Psoas muscle (tissue), 8 donors: ENCODE data around the gene PRAMEF26. TPM values are rescaled to one million over a fixed set of nuclear protein-coding genes. Genes with fewer than 3 reads are reported as not detected.
"Not testable (repeated sequence)": the region's sequence is repeated elsewhere in the genome, so short reads cannot be mapped to it uniquely, and the experiment has no call there.

Experiments
- ATAC-seq, 4 donors: fragments of 200-7000 bp; cut with Tn5 transposase; one replicate each; pipeline ENCODE4 v1.9.1; 2020; ENCODE audit warnings: moderate library complexity in 3 of 4, mild to moderate bottlenecking in 2 of 4
- DNase-seq, 2 donors: peaks; one replicate each; pipeline ENCODE4 v3.0.0-alpha.2; 2020
- H3K27ac ChIP-seq: fragments of 200-600 bp; one replicate; pipeline ENCODE4 v1.8.0; 2022
- H3K27me3 ChIP-seq, 3 donors: fragments of 200-600 bp in 1 of 3; one replicate each; pipeline versions ENCODE4 v1.6.1 to v1.8.0; 2013 to 2022; ENCODE audit warnings: low read length in 2 of 3, mild to moderate bottlenecking in 2 of 3, moderate library complexity in 1 of 3; ENCODE audit not compliant: insufficient read depth in 3 of 3
- H3K36me3 ChIP-seq, 2 donors: fragments of 200-600 bp in 1 of 2; one replicate each; pipeline versions ENCODE4 v1.6.1 to v1.8.0; 2013 to 2022; ENCODE audit warnings: low read depth in 1 of 2, mild to moderate bottlenecking in 1 of 2, moderate library complexity in 1 of 2; ENCODE audit not compliant: insufficient read depth in 1 of 2
- H3K4me1 ChIP-seq: fragments of 200-600 bp; one replicate; pipeline ENCODE4 v1.8.0; 2022
- H3K4me3 ChIP-seq: fragments of 200-600 bp; one replicate; pipeline ENCODE4 v1.8.0; 2022; ENCODE audit warnings: mild to moderate bottlenecking
- H3K9me3 ChIP-seq: fragments of 200-600 bp; one replicate; pipeline ENCODE4 v1.8.0; 2022
- WGBS, 3 donors: extraction: QIAGEN DNeasy Blood & Tissue Kit; methylation state at CpG; one replicate each; pipeline versions ENCODE4 v1.1.6 to v1.1.7; 2013; 5-methylcytosine and 5-hydroxymethylcytosine counted together
- intact Hi-C, 2 donors: fragments of 100-400 bp; cut with DNase I; formaldehyde crosslinking; loops; one replicate each; pipeline versions ENCODE4 v1.11.0 to v1.14.2; 2022
- long read RNA-seq, 2 donors: library from polyadenylated mRNA; unstranded; transcript quantifications; one replicate each; pipeline ENCODE4 v2.0.0, GENCODE V29; 2021
- polyA plus RNA-seq, 3 donors: library from polyadenylated mRNA; stranded (reverse); fragments of 200-250 nt; gene quantifications; one replicate each; pipeline ENCODE4 v1.2.3, GENCODE V29; 2013
- total RNA-seq, 4 donors: library from RNA; stranded (reverse); fragmentation: NEBNext Ultra II Directional in 2 of 4; extraction: Animal tissue kit (Norgen Biotek cat#: 25700) in 2 of 4; gene quantifications; one replicate each; pipeline versions ENCODE4 v1.2.1 to v1.2.4, GENCODE V29; 2021 to 2023
- donor health status: healthy with polysubstance abuse.
- donor health status: DM: no; HTN: no; CAD: no; lungs with moderate emphysema.
- donor health status: Bipolar disorder and iron deficiency.
- donor health status: healthy.
- donor health status: DM: yes; HTN: yes; CAD: no.
- donor health status: DM: no; HTN: no; CAD: no.
- donor health status: DM: no; HTN: no; CAD: no.
- donor health status: DM: yes; HTN: yes; CAD: no.

Gene PRAMEF26
- total RNA-seq, result not detected
- not detected for polyA plus RNA-seq
- long read RNA-seq, donor 1, result 0 reads
- long read RNA-seq, donor 2, result 0 reads

DNA sequence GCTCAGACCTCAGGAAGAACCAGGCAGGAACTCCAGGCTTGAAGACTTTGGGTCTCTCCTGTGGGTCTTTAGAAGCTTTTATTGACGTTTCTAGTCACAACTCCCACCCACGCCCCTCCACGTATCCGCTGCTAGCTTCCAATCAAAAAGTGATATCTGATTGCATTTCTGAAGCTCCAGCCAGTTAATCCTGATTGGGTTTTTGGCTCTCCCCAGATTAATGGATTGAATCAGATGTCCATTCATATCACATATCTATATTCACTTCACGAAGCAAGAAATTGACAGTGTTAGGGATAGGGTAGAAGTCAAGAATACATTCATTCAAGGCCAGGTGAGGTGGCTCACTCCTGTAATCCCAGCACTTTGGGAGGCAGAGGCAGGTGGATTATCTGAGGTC, at the start of gene PRAMEF26:
TSS of gene PRAMEF26 (minus strand) at position 101 of the 400 bp plus-strand sequence. CDS start 2,914 bp downstream, outside the sequence.
- ATAC-seq, H3K27me3 ChIP-seq, H3K4me1 ChIP-seq, H3K9me3 ChIP-seq, H3K4me3 ChIP-seq, H3K27ac ChIP-seq, DNase-seq, intact Hi-C loops, H3K36me3 ChIP-seq: not testable (repeated sequence)
- 67 to 86% (median 71%) methylated on average over 1 of the region's 5 CpGs for WGBS, 3 donors

DNA sequence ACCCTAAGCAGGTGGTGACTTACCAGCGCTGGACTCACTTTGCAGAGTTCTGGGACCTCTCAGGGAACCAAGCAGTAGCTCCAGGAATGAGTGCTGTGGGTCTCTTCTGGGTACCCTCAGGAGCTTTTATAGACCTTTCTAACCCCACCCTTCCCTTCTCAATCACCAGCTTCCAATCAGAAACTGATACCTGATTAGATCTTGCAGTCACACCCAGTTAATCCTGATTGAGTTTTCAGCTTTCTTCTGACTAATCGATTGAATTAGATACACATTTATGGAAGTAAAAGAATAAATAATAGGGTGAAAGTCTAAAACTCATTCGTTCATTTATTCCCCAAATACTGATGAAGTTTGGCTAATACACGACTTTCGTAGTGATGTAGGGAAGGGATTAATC, 45.5 kb upstream of the PRAMEF26 start, which contains the start of gene PRAMEF13:
TSS of gene PRAMEF13 (minus strand) at position 101 of the 400 bp plus-strand sequence. CDS start 1,820 bp downstream, outside the sequence.
- H3K27me3 ChIP-seq, H3K4me3 ChIP-seq, DNase-seq, H3K9me3 ChIP-seq, H3K27ac ChIP-seq, H3K36me3 ChIP-seq, H3K4me1 ChIP-seq, ATAC-seq, intact Hi-C loops: not testable (repeated sequence)
- WGBS, 3 donors, result 100% methylated on average over 1 of the region's 5 CpGs; no CpG with 5 or more reads in 2 of the 3 donors

GRCh38 chr1:13171548-13171947, 15.7 kb upstream of the PRAMEF26 start, which contains the start of gene PRAMEF9:
TSS of gene PRAMEF9 (plus strand) at chr1:13171848. CDS start at chr1:13175281, 3,433 bp downstream.
- H3K4me3 ChIP-seq, intact Hi-C loops, ATAC-seq, DNase-seq, H3K36me3 ChIP-seq, H3K27me3 ChIP-seq, H3K9me3 ChIP-seq, H3K27ac ChIP-seq, H3K4me1 ChIP-seq: not testable (repeated sequence)
- WGBS, 3 donors, result 90 to 94% (median 91%) methylated on average over 1 of the region's 2 CpGs

- H3K27ac ChIP-seq, DNase-seq, H3K4me3 ChIP-seq, H3K4me1 ChIP-seq, H3K36me3 ChIP-seq, ATAC-seq, H3K9me3 ChIP-seq, H3K27me3 ChIP-seq, intact Hi-C loops: not testable (repeated sequence)
- no CpG with 5 or more reads among the region's 8 CpGs for WGBS, 3 donors
Observed at GRCh38 chr1:13165531-13165930, 9.7 kb upstream of the PRAMEF26 start, which contains the start of gene HNRNPCL4. TSS of gene HNRNPCL4 (minus strand) at chr1:13165631. CDS start at chr1:13165467, 164 bp downstream.

GRCh38 chr1:13116754-13117153, 39.1 kb downstream of the PRAMEF26 start, which contains the start of gene HNRNPCL2:
TSS of gene HNRNPCL2 (minus strand) at chr1:13116854. CDS start at chr1:13116400, 454 bp downstream.
- H3K27ac ChIP-seq, intact Hi-C loops, H3K4me3 ChIP-seq, ATAC-seq, H3K4me1 ChIP-seq, DNase-seq, H3K36me3 ChIP-seq, H3K9me3 ChIP-seq: not testable (repeated sequence)
- H3K27me3 ChIP-seq, result peaks cover 0 to 12% (median 4%) of the 10 kb centered on the region in 3 donors
- 89 to 95% (median 90%) methylated on average over 6 of the region's 6 CpGs for whole genome bisulfite sequencing, 3 donors

Other genes with a start within 250 kb of the PRAMEF26 start
- gene PRAMEF7, start 239.4 kb downstream of the PRAMEF26 start, total RNA-seq, result not detected
- gene PRAMEF7, start 239.4 kb downstream of the PRAMEF26 start, polyA plus RNA-seq, result not detected
- not detected for gene PRAMEF6, start 208.4 kb downstream of the PRAMEF26 start, total RNA-seq
- not detected for gene PRAMEF6, start 208.4 kb downstream of the PRAMEF26 start, polyA plus RNA-seq
- gene PRAMEF27, start 99.4 kb downstream of the PRAMEF26 start, total RNA-seq, result not detected
- not detected for gene PRAMEF27, start 99.4 kb downstream of the PRAMEF26 start, polyA plus RNA-seq
- not detected for gene HNRNPCL3, start 95.2 kb downstream of the PRAMEF26 start, total RNA-seq
- gene HNRNPCL3, start 95.2 kb downstream of the PRAMEF26 start, polyA plus RNA-seq, result not detected
- gene PRAMEF25, start 85.2 kb downstream of the PRAMEF26 start, total RNA-seq, result not detected
- gene PRAMEF25, start 85.2 kb downstream of the PRAMEF26 start, polyA plus RNA-seq, result not detected
- gene HNRNPCL2, start 39.2 kb downstream of the PRAMEF26 start, total RNA-seq, result not detected
- gene HNRNPCL2, start 39.2 kb downstream of the PRAMEF26 start, polyA plus RNA-seq, result not detected
- gene HNRNPCL4, start 9.6 kb upstream of the PRAMEF26 start, total RNA-seq, result not detected
- not detected for gene HNRNPCL4, start 9.6 kb upstream of the PRAMEF26 start, polyA plus RNA-seq
- gene PRAMEF9, start 15.8 kb upstream of the PRAMEF26 start, total RNA-seq, result not detected
- gene PRAMEF9, start 15.8 kb upstream of the PRAMEF26 start, polyA plus RNA-seq, result not detected
- gene PRAMEF13, start 45.4 kb upstream of the PRAMEF26 start, total RNA-seq, result not detected
- not detected for gene PRAMEF13, start 45.4 kb upstream of the PRAMEF26 start, polyA plus RNA-seq
- not detected for gene PRAMEF18, start 70.1 kb upstream of the PRAMEF26 start, total RNA-seq
- gene PRAMEF18, start 70.1 kb upstream of the PRAMEF26 start, polyA plus RNA-seq, result not detected
- gene PRAMEF5, start 98.2 kb upstream of the PRAMEF26 start, total RNA-seq, result not detected
- gene PRAMEF5, start 98.2 kb upstream of the PRAMEF26 start, polyA plus RNA-seq, result not detected
- not detected for gene PRAMEF8, start 129.1 kb upstream of the PRAMEF26 start, total RNA-seq
- gene PRAMEF8, start 129.1 kb upstream of the PRAMEF26 start, polyA plus RNA-seq, result not detected
- not detected for gene PRAMEF33, start 147.5 kb upstream of the PRAMEF26 start, total RNA-seq
- gene PRAMEF33, start 147.5 kb upstream of the PRAMEF26 start, polyA plus RNA-seq, result not detected
- not detected for gene PRAMEF15, start 159.6 kb upstream of the PRAMEF26 start, total RNA-seq
- not detected for gene PRAMEF15, start 159.6 kb upstream of the PRAMEF26 start, polyA plus RNA-seq
- not detected for gene PRAMEF14, start 191.1 kb upstream of the PRAMEF26 start, total RNA-seq
- gene PRAMEF14, start 191.1 kb upstream of the PRAMEF26 start, polyA plus RNA-seq, result not detected
- not detected for gene PRAMEF19, start 215.9 kb upstream of the PRAMEF26 start, total RNA-seq
- gene PRAMEF19, start 215.9 kb upstream of the PRAMEF26 start, polyA plus RNA-seq, result not detected
- gene PRAMEF17, start 233.6 kb upstream of the PRAMEF26 start, total RNA-seq, result not detected
- not detected for gene PRAMEF17, start 233.6 kb upstream of the PRAMEF26 start, polyA plus RNA-seq